Measurements from ENCODE around the gene BRPF1. TPM values are rescaled to one million over a fixed set of nuclear protein-coding genes. Genes with fewer than 3 reads are reported as not detected.

The BRPF1 gene
- total and polyA plus RNA-seq, 10 donors = 5.5 to 31.9 (median 26.6) TPM

GRCh38 chr3:9701711-9702110 lies 29.8 kb upstream of the BRPF1 start:
- Histone ChIP-seq H3K27ac (no peak overlapping the region), H3K9me3 (no peaks in the 10 kb centered on the region), H3K4me3 (no peak overlapping the region), H3K4me1 (peaks cover 10 to 22% (median 18%) of the 10 kb centered on the region in 6 donors), H3K36me3 (peaks cover 0 to 65% (median 61%) of the 10 kb centered on the region in 6 donors), H3K27me3 (replicated peaks in 1 of 7) (peaks cover 0 to 39% (median 19%) of the 10 kb centered on the region in 7 donors)
- WGBS, 5 donors = 89 to 97% (median 95%) methylated on average over 5 to 10 of the region's 10 CpGs
- TF ChIP-seq POLR2AphosphoS5 (IDR thresholded peaks at IDR 0.05) (peak in 1 of 3 donors; percentile 38), POLR2A (IDR thresholded peaks at IDR 0.05) (no peak)
- peak; percentile 65 for DNase-seq
- intact Hi-C loops (cut with DNase I; ENCODE audit: low total_unique reads) = no loop called here

- Histone ChIP-seq H3K4me1 (peaks cover 10 to 22% (median 18%) of the 10 kb centered on the region in 6 donors), H3K27me3 (replicated peaks in 1 of 7) (peaks cover 0 to 39% (median 19%) of the 10 kb centered on the region in 7 donors), H3K9me3 (no peaks in the 10 kb centered on the region), H3K36me3 (peaks cover 0 to 50% (median 46%) of the 10 kb centered on the region in 6 donors), H3K4me3 (peak overlapping the region in 2 of 8 donors; percentile 28 to 59), H3K27ac (no peak overlapping the region)
- 83 to 91% (median 87%) methylated on average over 4 of the region's 4 CpGs for WGBS, 5 donors
- TF ChIP-seq CTCF (IDR thresholded peaks at IDR 0.05 in 8 of 11, conservative IDR thresholded peaks at IDR 0.05 in 3 of 11) = no peak
- TF ChIP-seq POLR2A (IDR thresholded peaks at IDR 0.05) = no peak
- no peak for TF ChIP-seq POLR2AphosphoS5 (IDR thresholded peaks at IDR 0.05)
- DNase-seq = no peak
- intact Hi-C loops (cut with DNase I; ENCODE audit: low total_unique reads) = no loop called here
These were observed 28.3 kb upstream of the BRPF1 start for GRCh38 chr3:9703240-9703639.

GRCh38 chr3:9703736-9704346 lies 27.7 kb upstream of the BRPF1 start, which contains the start of gene CPNE9:
CPNE9 (plus strand) TSS chr3:9703833; CDS start chr3:9703997, 164 bp downstream.
- intact Hi-C loops (cut with DNase I; ENCODE audit: low total_unique reads) = no loop called here
- H3K4me3 ChIP-seq = peak within 1 kb of the TSS; percentile 4 to 59 (median 26)
- TF ChIP-seq POLR2AphosphoS5 (IDR thresholded peaks at IDR 0.05) (peak in 1 of 3 donors; percentile 29), POLR2A (IDR thresholded peaks at IDR 0.05) (no peak)
- DNase-seq = peak; percentile 64
- no peak within 1 kb of the TSS for H3K27ac ChIP-seq
- peaks cover 0 to 39% (median 19%) of the 10 kb centered on the region in 7 donors for H3K27me3 ChIP-seq (replicated peaks in 1 of 7)
- peaks cover 10 to 22% (median 18%) of the 10 kb centered on the region in 6 donors for H3K4me1 ChIP-seq
- no peaks in the 10 kb centered on the region for H3K9me3 ChIP-seq
- 4 to 9% (median 5%) methylated on average over 15 to 56 of the region's 56 CpGs for WGBS, 5 donors
- H3K36me3 ChIP-seq = peaks cover 0 to 44% (median 40%) of the 10 kb centered on the region in 6 donors

- Histone ChIP-seq H3K9me3 (no peaks in the 10 kb centered on the region), H3K36me3 (peaks cover 0 to 36% (median 32%) of the 10 kb centered on the region in 6 donors), H3K27ac (no peak overlapping the region), H3K27me3 (replicated peaks in 1 of 7) (peaks cover 0 to 39% (median 19%) of the 10 kb centered on the region in 7 donors), H3K4me3 (peak overlapping the region; percentile 4 to 59 (median 26)), H3K4me1 (peaks cover 10 to 22% (median 18%) of the 10 kb centered on the region in 6 donors)
- peak; percentile 71 for DNase-seq
- intact Hi-C loops (cut with DNase I; ENCODE audit: low total_unique reads) = no loop called here
- WGBS, 5 donors = 2 to 8% (median 4%) methylated on average over 32 to 62 of the region's 62 CpGs
- TF ChIP-seq POLR2AphosphoS5 (IDR thresholded peaks at IDR 0.05) = no peak
- TF ChIP-seq POLR2A (IDR thresholded peaks at IDR 0.05) = no peak
- no peak for TF ChIP-seq CTCF (IDR thresholded peaks at IDR 0.05 in 8 of 11, conservative IDR thresholded peaks at IDR 0.05 in 3 of 11)
These were observed 26.9 kb upstream of the BRPF1 start for GRCh38 chr3:9704347-9705322.

Measured in spleen (tissue), 11 donors.